GM21619 (cell line): ENCODE data around the gene RARA.
"Not testable (repeated sequence)": the region's sequence is repeated elsewhere in the genome, so short reads cannot be mapped to it uniquely, and the experiment has no call there.

Experiments used
- ATAC-seq: cut with Tn5 transposase; IDR thresholded peaks from one replicate; pipeline ENCODE4 v1.9.1; 2021; ENCODE audit not compliant: unreplicated experiment

RARA gene

GRCh38 chr17:40373999-40374398, 65.0 kb downstream of the RARA start:
- ATAC-seq: no peak

DNA sequence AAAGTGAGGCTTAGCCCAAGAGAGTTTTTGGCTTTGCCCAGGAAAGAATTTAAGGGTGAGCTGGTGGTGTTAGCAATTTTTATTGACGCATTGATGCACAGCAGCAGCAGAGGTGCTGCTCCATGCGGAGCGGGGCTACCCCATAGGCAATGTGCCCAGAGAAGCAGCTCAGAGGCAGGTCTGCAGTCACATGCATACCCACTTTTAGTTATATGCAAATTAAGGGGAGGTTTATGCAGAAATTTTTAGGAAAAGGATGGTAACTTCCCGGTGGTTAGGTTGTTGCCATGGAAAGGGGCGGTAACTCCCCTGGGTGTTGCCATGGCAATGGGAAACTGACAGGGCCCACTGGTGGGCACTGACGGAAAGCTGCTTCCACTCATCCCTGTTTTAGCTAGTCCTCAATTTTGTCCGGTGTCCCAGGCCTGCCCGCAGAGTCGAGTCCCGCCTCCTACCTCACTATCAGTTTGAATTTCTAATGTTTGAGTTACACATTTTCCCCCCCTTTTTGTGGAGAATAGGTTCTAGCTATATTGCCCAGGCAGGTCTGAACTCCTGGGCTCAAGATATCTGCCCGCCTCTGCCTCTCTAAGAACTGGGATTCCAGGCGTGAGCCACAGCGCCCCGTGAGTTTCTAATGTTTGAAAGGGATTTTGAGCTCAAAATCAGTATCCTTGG, 66.0 kb downstream of the RARA start:
- no peak for ATAC-seq

GRCh38 chr17:40375786-40376185, 66.8 kb downstream of the RARA start:
- ATAC-seq: not testable (repeated sequence)

GRCh38 chr17:40376541-40376940, 67.6 kb downstream of the RARA start:
- ATAC-seq: not testable (repeated sequence)

DNA sequence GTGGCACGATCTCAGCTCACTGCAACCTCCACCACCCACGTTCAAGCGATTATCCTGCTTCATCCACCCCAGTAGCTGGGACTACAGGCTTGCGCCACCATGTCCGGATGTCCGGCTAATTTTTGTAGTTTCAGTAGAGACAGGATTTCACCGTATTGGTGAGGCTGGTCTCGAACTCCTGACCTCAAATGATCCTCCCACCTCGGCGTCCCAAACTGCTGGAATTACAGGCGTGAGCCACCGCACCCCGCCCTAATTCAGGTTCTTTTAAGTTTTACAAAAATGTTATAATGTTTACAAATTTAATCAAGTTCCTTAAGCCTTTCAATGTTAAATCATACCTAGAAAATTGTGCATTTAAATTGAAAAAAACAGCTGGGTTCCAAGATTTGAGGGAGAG, 68.9 kb downstream of the RARA start:
- ATAC-seq: no peak

DNA sequence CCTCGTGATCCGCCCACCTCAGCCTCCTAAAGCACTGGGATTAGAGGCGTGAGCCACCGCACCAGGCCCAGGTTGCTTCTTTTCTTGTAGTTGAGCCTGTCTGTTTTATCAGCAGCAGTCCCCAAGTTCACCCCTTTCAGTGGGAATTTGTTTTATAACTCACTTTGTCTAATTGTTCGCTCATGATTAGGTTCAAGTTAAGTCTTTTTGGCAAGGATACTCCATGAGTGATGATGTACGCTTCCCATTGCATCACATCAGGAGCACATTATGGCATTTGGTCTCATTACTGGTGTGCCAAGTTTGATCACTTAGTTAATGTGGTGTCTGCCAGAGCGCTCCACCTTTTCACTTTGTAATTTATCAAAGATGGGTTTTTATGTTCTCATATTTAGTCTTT, 70.0 kb downstream of the RARA start:
- no peak for ATAC-seq

DNA sequence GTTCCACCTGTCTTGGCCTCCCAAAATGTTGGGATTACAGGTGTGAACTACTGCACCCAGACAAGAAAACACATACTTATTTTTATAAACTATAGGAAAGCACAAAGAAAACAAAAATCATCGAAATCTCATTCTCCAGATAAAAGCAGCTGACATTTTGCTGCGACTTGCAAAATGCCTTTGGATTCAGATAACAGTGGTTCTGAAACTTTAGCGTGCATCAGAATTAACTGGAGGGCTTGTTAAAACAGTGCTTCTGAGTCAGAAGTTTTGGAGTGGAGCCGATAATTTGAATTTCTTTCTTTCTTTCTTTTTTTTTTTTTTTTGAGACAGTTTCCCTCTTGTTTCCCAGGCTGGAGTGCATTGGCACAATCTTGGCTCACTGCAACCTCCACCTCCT, 73.3 kb downstream of the RARA start:
- ATAC-seq: no peak

DNA sequence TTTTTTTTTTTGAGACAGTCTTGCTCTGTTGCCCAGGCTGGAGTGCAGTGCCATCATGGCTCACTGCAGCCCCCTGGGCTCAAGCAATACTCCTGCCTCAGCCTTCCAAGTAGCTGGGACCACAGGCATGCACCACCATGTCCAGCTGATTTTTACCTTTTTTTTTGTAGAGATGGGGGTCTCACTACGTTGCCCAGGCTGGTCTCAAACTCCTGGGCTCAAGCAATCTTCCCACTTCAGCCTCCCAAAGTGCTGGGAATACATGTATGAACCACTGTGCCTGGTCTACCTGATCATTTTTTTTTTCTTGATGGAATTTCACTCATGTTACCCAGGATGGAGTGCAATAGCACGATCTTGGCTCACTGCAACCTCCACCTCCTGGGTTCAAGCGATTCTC, 77.6 kb downstream of the RARA start:
- not testable (repeated sequence) for ATAC-seq

DNA sequence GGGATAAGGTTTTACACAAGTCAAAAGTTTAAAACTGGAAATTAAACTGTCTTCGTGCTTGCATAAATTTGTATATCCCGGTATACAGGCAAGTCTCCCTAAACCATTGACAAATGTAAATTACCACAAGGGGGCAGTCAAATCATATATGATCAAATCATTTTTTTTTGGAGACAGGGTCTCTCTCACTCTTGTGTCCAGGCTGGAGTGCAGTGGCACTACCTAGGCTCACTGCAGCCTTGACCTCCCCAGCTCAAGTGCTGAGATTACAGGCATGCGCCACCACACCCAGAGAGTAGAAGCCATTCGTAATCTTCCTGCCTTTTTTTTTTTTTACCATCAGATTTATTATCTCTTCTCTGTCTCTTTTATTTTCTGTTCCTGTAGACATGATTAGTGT, 90.2 kb downstream of the RARA start:
- no peak for ATAC-seq

- ATAC-seq: no peak
These were observed 93.7 kb downstream of the RARA start for GRCh38 chr17:40402668-40403067.

DNA sequence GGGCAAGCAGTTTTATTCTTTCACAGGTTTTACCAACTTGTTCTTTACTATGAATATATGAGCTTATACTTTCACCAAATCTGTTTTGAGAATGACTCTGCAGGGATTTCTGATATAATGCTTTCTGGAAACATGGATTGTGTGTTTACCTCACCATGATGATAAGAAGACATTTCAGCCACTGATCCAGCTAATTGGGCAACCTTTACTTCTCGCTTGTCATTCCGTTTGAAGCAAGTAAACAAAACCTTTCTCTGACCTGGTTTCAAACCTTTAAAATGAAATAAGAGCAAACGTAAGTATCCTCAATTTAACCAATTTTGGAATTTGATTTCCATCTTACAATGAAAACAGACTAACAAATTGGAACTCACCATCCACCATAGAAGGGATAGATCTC, 95.0 kb downstream of the RARA start:
- ATAC-seq: no peak
